HCT116 (cell line): ENCODE results near the gene SEC14L6.

Source experiments
- CBX3 ChIP-seq: IDR thresholded peaks from 2 replicates; pipeline ENCODE4 v1.6.1; 2012; ENCODE audit warnings: low read depth
- CEBPB ChIP-seq: IDR thresholded peaks from 2 replicates; pipeline ENCODE4 v1.6.1; 2012; ENCODE audit warnings: low read depth
- CTCF ChIP-seq, 3 experiments: fragments of 200-600 bp in 1 of 3; sonication (generic) in 1 of 3; IDR thresholded peaks in 2 of 3; conservative IDR thresholded peaks in 1 of 3; 2 replicates each; pipeline ENCODE4 v1.5.1; 2012 to 2017; ENCODE audit warnings: low read depth in 2 of 3, low read length in 2 of 3, antibody characterized with exemption in 1 of 3, borderline replicate concordance in 1 of 3, control low read depth in 1 of 3, mild to moderate bottlenecking in 1 of 3, mixed read lengths in 1 of 3, mixed run types in 1 of 3, moderate library complexity in 1 of 3; ENCODE audit not compliant: insufficient read depth in 1 of 3
- EGR1 ChIP-seq: IDR thresholded peaks from 2 replicates; pipeline ENCODE4 v1.6.1; 2012; ENCODE audit warnings: low read depth
- EZH2 ChIP-seq: fragments of 200-600 bp; sonication (generic); IDR thresholded peaks from 2 replicates; pipeline ENCODE4 v1.6.1; 2017; ENCODE audit warnings: antibody characterized with exemption, mixed run types
- POLR2A ChIP-seq: IDR thresholded peaks from 2 replicates; pipeline ENCODE4 v1.7.0; 2011; ENCODE audit warnings: borderline replicate concordance; ENCODE audit not compliant: insufficient read depth, insufficient read length; ENCODE audit errors: extremely low read depth
- RAD21 ChIP-seq: IDR thresholded peaks from 2 replicates; pipeline ENCODE4 v1.6.1; 2012; ENCODE audit warnings: low read depth, mild to moderate bottlenecking
- REST ChIP-seq: IDR thresholded peaks from 2 replicates; pipeline ENCODE4 v1.6.1; 2012; ENCODE audit warnings: low read depth

- TF ChIP-seq CTCF (IDR thresholded peaks at IDR 0.05 in 2 of 3, conservative IDR thresholded peaks at IDR 0.05 in 1 of 3; ENCODE audit: borderline replicate concordance in 1 of 3, insufficient read depth in 1 of 3, low read depth in 2 of 3, low read length in 2 of 3) (no peak), POLR2A (no peak), EZH2 (no peak), RAD21 (no peak), REST (no peak), CEBPB (no peak), EGR1 (no peak), CBX3 (no peak)
These were observed 71.7 kb downstream of the SEC14L6 start for GRCh38 chr22:30474683-30475424.
